GM15510 (cell line): ENCODE results near the gene ATP5F1B.

Experiments
- POLR2A ChIP-seq: IDR thresholded peaks from 3 replicates; pipeline ENCODE4 v1.6.1; 2011; ENCODE audit warnings: borderline replicate concordance; ENCODE audit not compliant: insufficient read length; ENCODE audit errors: extremely low read depth

Gene ATP5F1B

DNA sequence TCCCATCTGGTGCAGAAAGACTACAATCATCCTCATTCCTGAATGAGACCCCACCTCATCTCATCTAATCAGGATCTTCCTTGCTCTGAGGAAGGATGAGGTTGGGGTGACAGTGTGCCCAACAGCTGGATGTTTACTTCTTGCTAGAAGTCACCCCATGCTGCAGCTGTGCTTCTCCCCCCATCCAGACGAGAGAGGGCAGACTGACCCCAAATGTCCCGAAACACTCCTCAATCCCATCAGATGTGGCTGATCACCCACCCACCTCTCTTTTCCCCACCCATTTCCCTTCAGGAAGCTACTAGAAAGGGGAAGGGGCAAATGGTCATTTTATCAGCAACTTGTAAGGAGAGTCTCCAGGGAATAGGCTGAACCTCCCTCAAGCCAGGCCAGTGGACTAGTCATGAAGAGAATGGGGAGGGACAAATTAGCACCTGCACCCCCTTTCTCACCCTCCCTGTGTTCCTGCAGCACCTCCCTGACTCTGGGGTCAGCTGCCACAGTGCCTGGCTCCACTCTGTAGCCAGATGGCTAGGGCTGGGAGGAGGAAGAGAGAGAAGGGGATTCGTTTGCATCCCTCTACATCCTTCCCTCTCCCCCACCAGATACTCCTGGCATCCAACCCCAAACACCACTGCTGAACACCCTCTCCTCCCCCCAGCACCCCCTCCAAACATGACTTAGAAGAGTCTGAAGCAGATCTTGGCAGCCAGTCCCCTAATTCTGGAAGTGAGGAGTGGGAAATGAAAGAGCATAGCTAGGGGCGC lies 12.9 kb downstream of the ATP5F1B start:
- no peak for TF ChIP-seq POLR2A

DNA sequence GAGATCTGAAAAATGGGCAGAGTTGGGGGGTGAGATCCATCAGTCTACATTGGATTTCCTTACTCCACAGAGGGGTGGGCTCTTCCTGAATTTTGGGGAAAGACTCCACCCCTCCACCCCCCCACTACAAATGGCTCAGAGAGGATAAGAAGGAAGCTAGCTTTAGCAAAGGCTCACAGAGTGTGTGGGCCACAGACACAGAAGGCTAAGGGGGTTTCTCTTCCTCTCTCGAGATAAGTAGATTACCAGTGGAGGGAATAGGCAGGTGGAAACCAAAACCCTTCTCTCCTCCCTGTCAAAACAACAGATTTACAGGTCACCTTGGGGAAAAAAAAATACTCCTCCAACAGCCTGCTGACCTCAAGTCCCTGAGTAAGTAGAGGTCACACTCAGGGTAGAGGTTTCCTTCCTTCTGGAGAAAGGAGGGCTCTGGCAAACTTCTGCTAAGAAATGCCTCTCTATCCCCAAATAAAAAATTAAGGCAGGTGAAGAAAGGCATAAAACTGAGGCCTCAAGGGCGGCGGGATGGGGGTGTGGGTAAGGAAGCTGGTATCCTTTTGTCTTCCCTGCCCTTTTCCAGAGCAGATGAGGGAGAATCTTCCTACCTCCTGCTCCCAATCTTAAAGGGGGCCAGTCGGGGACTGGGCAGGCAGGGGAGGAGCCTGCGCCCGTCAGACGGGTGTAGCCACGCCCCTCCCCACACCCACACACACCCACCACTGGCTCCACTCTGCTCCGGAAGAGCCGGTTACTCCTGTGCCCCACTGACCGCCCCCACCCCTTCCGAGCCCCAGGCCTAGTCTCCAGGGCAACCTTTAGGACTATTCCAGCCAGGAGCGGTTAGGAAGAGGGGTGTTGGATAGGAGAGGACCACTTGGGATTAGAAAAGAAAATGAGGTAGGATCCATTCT lies 13.7 kb downstream of the ATP5F1B start:
- peak; percentile 7 for TF ChIP-seq POLR2A

DNA sequence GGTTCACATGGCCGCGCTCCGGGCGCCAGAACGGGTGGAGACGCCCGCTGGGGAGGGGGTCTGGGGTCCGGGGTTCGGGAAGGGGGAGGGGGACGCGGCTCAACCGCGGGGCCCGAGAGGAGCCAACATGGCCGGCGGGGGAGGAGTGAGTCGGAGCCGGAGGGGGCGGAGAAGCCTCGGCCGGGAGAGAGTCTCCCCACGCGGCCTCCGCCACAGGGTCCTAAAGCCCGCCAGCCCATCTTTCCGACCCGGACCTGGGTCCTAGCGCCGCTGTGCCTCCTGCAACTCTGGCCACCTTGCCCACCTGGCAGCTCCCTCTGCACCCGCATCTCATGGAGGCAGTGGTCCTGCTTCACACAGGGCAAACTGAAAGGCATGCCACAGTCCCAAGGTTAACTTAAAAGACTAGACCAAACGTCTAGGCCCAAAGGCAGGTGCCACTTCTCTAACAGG lies 15.6 kb downstream of the ATP5F1B start, which contains the start of gene BAZ2A:
Gene BAZ2A (minus strand): TSS at position 147 of the 453 bp plus-strand sequence. CDS start 12,796 bp downstream, outside the sequence.
- peak; percentile 42 for TF ChIP-seq POLR2A

DNA sequence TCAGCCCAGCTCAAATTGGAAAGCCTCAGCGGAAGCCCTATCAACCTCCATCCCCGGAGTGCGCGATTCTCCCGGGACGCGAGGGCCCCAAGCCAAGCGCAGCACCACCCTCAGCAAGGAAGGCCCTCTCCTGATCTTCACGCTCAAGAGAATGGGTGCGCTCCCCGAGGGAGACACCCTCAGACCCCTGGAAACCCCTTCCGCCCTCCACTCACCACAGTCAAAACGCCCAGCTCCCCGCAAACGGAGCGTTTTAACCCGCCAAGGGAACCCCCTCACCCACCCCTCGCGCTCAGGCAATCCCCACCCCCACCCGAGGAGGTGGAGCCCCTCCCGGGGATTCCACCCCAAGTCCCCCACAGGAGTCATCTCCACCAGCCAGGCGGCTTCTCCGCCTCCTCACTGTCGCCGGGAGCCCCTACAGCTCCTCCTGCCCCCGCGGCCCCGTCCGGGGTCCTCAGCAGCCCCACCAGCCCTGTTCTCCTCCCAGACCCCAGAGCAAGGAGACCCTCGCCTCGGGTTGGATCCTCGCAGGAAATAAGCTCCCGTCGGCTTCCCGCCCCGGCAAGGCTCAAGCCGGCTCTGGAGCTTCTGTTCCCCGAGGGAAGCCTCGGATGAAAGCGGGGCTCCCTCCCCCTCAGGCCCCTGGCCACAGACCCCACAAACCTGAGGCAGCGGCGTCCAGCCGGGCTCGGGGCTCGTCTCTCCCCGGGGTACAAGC lies 16.2 kb downstream of the ATP5F1B start:
- no peak for TF ChIP-seq POLR2A

DNA sequence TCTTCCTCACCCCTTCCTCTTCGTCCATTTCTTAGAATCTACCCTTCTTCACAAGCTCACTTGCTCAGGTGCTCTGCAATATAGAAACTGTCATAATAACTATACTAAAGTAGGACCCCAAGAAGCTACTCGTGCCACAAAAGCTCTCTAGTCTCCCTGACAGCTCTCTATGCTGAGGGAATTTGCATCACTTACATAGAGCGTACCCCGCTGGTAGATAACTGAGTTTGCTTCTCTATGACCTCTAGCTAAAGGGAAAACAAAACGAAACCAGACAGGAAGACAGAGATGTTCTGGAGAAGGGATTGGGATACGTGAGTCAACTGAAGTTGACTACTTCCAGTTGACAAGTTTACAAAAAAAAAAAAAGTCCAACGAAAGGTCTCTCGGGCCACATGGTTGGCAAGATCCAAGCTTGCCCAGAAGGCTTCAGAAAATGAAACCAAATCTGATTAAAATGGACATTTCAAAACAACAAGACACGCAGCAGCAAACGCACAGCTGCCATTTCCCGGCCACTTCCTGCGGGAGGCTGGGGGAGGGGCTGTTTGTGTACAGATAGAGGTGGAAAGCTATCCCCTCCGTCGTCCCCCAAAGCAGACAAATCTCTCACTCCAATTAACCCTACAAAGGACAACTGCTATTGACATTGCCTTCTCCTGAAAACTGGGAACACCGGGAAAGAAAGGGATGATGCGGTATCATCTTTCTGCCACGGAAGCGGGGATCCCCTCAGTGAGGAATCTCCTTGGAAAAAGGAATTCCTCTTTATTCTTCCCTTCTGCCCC lies 16.9 kb downstream of the ATP5F1B start:
- TF ChIP-seq POLR2A, result peak; percentile 12

DNA sequence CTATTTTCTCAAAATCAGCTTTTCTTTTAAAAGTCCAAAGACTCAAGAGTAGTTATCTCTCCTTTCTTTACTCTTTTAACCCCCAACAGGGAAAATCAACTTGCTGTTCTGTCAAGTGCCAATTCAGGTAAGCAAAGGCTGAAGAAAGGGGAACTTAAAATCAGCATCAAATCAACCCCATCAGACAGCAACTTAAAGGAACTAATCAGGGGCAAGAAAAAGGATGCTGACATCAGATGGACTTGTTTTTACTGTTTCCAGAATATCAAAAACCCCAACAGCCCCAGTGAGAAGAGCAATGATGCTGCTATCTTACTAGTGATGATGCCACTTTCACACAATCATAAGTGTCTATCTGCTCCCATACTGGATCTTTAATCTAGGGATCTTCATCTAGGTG lies 19.1 kb downstream of the ATP5F1B start:
- TF ChIP-seq POLR2A, result no peak

DNA sequence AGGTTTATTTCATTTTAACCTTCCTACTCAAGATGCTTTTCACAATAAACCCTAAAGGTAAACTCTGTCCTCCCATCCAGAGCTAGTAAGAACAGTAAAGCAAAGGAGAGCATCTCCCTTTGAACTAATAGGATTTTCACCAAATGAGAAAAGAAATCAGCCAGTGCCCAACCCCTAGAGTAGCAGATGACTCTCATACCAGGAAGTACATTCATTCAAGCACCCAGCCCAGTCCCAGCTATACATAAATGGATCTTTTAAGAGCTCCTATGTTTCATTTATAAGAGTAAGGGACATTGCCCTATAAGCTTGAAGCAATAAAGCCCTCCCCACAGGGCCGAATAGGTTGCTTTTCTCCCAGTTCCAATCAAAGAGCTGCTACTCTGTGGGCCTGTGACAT lies 23.2 kb downstream of the ATP5F1B start:
- no peak for TF ChIP-seq POLR2A

DNA sequence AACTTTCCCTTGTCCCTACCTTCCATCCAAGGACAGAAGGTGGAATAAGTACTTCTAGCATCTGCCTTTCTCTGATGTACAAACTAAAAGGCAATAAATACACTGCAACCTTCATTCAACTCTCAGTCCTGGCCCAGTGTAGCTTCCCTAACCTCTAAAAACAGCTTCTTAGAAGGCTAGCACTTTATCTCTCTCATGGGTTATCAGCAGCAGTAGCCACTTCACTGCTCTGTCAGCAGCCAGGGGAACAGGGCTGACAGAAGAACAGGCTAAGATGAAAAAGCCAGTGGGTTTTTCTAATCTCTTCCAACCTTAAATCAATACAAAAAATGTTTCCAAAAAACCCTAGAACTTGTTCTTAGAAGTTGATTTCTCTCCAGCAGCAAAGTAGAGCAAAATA lies 28.9 kb downstream of the ATP5F1B start:
- TF ChIP-seq POLR2A, result no peak

DNA sequence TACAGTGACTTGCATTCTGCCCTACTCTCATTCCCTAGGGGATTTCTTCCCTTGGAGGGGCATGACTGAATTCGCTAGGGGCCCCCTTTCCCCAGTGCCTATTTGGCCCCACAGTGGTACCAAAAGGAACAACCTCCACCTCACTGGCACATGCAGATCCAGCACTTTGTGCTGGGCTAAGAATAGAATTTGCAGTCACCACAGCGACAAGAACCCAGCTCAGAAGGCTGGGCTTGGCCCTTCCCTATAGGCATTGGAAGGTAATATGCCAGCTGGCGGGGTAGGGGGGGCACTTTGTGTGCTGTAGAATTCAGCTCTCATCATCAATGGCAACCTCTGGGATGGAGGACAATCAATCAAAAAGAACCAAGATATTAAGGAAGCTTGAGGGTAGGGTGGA lies 29.5 kb downstream of the ATP5F1B start:
- no peak for TF ChIP-seq POLR2A

DNA sequence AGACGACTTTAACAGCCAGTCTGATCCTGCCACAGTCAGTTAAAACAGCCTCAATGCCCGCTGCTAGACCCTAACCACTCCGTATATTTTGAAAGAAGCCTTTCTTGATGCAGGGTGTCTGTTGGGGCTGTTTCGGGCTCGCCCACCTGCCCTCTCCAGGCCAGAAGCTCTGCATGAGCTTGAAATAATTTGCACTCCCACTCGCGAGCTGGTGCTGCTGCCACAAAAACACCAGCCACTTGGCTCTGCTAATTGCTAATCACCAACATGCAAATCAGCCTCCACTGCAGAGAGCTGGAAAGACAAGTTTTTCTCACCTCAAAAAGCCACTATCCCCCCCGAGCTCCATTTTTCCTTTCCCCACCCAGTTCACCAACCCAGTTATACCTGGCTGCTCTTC lies 31.2 kb downstream of the ATP5F1B start:
- TF ChIP-seq POLR2A, result no peak

DNA sequence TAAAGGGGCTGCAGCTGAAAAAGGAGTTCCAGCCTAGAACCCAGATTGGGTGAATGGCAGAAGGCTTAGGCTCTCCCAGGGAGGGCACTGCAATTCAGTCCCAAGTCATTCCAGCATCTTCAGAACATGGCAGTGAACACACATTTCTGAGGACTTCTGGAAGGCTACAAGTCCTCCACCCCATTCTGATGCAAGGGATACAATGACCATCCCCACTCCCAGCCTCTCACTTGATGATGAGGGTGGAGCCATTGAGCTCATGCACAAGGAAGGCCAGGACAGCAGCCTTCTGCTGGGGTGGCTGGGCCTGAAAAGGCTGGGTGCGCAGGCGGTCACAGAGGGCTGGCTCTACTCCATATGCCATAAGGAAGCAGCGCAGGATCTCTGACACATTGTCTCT lies 41.4 kb downstream of the ATP5F1B start:
- no peak for TF ChIP-seq POLR2A

DNA sequence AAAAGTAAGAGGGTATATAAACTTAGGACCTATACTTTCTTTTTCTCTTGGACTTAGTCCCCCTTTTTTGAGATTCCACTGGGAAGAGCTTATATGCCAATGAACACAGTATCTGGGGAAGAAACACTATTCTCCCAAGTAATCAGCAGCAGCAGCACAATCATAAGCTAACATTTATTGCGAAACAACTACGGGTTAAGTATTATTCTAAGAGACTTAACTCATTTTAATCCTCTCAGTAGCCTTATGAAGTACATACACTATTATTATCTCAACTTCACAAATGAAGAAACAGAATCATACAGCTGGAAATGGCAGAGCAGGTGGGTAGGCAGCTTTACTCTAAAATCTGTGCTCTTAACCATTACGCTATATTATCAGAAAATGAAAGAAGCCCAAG lies 43.5 kb downstream of the ATP5F1B start:
- no peak for TF ChIP-seq POLR2A

DNA sequence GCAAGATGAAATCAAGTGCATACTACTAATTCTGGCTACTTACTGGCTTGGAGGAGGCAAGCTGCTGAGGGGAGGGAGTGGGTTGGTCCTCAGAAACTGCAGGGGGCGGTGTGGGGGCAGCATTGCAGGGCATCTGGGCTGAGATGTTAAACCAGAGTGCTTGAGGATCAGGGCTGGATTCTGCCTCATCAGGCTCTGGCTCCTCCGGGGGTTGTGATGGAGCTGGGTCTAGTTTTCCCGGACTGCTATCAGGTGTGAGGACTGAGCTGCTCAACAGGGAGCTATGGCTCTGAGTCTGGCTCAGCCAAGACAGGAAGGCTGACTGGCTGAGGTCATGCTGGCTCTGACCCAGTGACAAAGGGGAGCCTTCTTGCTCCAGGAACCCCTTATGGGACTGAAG lies 44.3 kb downstream of the ATP5F1B start:
- no peak for TF ChIP-seq POLR2A

DNA sequence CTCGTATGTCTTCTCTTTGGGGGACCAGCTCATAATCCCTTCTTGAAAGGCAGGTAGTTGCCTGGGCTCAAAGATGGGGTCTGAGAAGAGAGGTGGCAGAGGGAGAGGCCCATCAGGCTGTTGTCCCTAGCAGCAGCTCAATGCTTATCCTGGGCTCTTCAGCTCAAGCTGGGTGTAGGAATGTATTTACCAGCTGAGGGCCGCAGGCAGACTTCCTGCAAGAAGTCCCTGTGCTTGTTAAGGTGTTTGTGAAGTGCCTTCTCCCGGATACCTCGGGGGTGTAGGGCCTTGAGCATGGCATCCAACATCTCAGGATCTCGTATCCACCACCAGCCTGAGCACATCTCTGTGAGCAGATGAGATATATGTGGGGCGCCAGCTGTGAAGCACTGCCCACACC lies 45.0 kb downstream of the ATP5F1B start:
- TF ChIP-seq POLR2A, result no peak
